ENCODE measurements around the gene PIGU. TPM values are rescaled to one million over a fixed set of nuclear protein-coding genes. Genes with fewer than 3 reads are reported as not detected.

The PIGU gene
- total and polyA plus RNA-seq, 2 donors (not counting 3 experiments of a cell fraction or from before 2014, with no cell fraction given), result 20.3 to 81.8 TPM

DNA sequence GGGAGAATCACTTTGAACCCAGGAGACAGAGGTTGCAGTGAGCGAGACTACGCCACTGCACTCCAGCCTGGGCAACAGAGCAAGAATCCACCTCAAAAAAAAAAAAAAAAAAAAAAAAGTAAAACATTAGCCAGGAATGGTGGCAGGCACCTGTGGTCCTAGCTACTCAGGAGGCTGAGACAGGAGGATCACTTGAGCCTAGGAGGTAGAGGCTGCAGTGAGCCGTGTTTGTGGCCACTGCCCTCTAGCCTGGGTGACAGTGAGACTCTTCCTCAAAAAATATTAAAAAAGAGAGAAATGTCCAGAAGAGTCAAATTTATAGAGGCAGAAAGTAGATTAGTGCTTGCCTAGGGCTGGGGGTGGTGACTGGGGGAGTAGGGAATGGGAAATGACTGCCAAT, 6.8 kb upstream of the PIGU start:
- no peak for FAIRE-seq
- ChIA-PET CTCF (interaction anchor here (0.7 kb wide), 1 partner anchor 24 kb away, joined by 4 read pairs; no protein-coding TSS in a partner anchor), POLR2A (no interaction called here)
- Histone ChIP-seq H3K9me1 (replicated peaks; ENCODE audit: control insufficient read depth, extremely low read depth, insufficient read depth, low read length) (no peaks in the 10 kb centered on the region), H3K36me3 (ENCODE audit: control insufficient read depth in 2 of 2, extremely low read depth in 1 of 2, insufficient read depth in 2 of 2, low read length in 2 of 2) (no peaks in the 10 kb centered on the region), H3K27ac (ENCODE audit: insufficient read depth, low read depth, low read length) (no peak overlapping the region), H2AFZ (ENCODE audit: low read depth, low read length) (no peak overlapping the region), H4K20me1 (replicated peaks; ENCODE audit: control insufficient read depth, extremely low read depth, insufficient read depth, low read length) (no peaks in the 10 kb centered on the region), H3K9ac (replicated peaks; ENCODE audit: extremely low read depth, insufficient read depth, low read length) (no peak overlapping the region), H3K27me3 (ENCODE audit: control insufficient read depth in 2 of 2, insufficient read depth in 2 of 2, low read length in 2 of 2) (no peaks in the 10 kb centered on the region), H3K9me3 (replicated peaks; ENCODE audit: control insufficient read depth, insufficient read depth, low read length) (no peaks in the 10 kb centered on the region), H3K4me1 (ENCODE audit: control insufficient read depth, extremely low read depth, insufficient read depth, low read length) (no peaks in the 10 kb centered on the region), H3K4me2 (ENCODE audit: insufficient read depth, low read length) (no peak overlapping the region), H3K79me2 (ENCODE audit: control insufficient read depth, insufficient read depth, low read length) (no peaks in the 10 kb centered on the region), H3K4me3 (replicated peaks in 1 of 3; ENCODE audit: insufficient read depth in 1 of 3, low read depth in 1 of 3, low read length in 3 of 3) (no peak overlapping the region)
- dilution Hi-C loops (cut with MboI; ENCODE audit: extremely low pct_ligation_motif_present, low sequenced_read_pairs), result no loop called here
- no peak for TF ChIP-seq POLR2A (IDR thresholded peaks at IDR 0.05; ENCODE audit: low read depth, low read length)
- TF ChIP-seq JUN (IDR thresholded peaks at IDR 0.05; ENCODE audit: borderline replicate concordance, insufficient read depth, insufficient read length, low read depth), result no peak
- no peak for TF ChIP-seq GATA2 (IDR thresholded peaks at IDR 0.05; ENCODE audit: insufficient read depth, insufficient read length, low read depth, low read length)
- TF ChIP-seq POLR2AphosphoS5 (IDR thresholded peaks at IDR 0.05; ENCODE audit: insufficient read depth, low read depth, low read length), result no peak
- no peak for TF ChIP-seq FOS (IDR thresholded peaks at IDR 0.05; ENCODE audit: borderline replicate concordance, insufficient read depth, low read length)
- TF ChIP-seq, protein P1, sequence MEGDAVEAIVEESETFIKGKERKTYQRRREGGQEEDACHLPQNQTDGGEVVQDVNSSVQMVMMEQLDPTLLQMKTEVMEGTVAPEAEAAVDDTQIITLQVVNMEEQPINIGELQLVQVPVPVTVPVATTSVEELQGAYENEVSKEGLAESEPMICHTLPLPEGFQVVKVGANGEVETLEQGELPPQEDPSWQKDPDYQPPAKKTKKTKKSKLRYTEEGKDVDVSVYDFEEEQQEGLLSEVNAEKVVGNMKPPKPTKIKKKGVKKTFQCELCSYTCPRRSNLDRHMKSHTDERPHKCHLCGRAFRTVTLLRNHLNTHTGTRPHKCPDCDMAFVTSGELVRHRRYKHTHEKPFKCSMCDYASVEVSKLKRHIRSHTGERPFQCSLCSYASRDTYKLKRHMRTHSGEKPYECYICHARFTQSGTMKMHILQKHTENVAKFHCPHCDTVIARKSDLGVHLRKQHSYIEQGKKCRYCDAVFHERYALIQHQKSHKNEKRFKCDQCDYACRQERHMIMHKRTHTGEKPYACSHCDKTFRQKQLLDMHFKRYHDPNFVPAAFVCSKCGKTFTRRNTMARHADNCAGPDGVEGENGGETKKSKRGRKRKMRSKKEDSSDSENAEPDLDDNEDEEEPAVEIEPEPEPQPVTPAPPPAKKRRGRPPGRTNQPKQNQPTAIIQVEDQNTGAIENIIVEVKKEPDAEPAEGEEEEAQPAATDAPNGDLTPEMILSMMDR (IDR thresholded peaks at IDR 0.05; ENCODE audit: extremely low read depth in 1 of 2, insufficient read depth in 1 of 2, low read depth in 1 of 2, low read length in 2 of 2), result no peak
- TF ChIP-seq EZH2 (IDR thresholded peaks at IDR 0.05; ENCODE audit: borderline replicate concordance, low read depth, low read length, severe bottlenecking), result no peak
- TF ChIP-seq, protein P2, sequence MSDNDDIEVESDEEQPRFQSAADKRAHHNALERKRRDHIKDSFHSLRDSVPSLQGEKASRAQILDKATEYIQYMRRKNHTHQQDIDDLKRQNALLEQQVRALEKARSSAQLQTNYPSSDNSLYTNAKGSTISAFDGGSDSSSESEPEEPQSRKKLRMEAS (IDR thresholded peaks at IDR 0.05; ENCODE audit: insufficient read depth, insufficient read length), result no peak
- no peak for TF ChIP-seq MYC (IDR thresholded peaks at IDR 0.05; ENCODE audit: low read depth, low read length)
- no TSS peak for BruUV-seq (replicated peaks)
- DNase-seq (ENCODE audit: low read depth, low spot score), result no peak
- intact Hi-C loops (cut with micrococcal nuclease), result no loop called here

All from endothelial cell of umbilical vein (primary cell).